ENCODE data around the gene DNPH1.

The DNPH1 gene

DNA sequence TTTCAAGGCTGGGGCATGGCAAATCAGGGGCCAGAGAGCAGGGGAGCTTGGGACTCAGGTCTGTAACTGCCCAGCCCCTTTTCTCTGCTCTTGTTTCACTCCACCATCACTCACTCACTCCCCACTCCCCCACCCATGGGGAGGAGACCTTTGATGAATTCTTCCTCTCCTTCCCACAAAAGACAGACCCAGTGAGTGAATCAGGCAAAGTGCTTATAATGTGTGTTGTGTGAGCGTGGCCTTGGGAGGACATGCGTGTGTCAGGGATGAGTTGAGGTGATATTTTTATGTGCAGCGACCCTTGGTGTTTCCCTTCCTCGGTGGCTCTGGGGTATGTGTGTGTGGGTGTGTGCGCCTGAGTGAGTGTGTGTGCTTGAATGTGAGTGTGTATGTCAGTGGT lies 48.3 kb downstream of the DNPH1 start:
- DNase-seq: no peak

GRCh38 chr6:43180058-43180457 lies 49.2 kb downstream of the DNPH1 start:
- no peak for DNase-seq

DNA sequence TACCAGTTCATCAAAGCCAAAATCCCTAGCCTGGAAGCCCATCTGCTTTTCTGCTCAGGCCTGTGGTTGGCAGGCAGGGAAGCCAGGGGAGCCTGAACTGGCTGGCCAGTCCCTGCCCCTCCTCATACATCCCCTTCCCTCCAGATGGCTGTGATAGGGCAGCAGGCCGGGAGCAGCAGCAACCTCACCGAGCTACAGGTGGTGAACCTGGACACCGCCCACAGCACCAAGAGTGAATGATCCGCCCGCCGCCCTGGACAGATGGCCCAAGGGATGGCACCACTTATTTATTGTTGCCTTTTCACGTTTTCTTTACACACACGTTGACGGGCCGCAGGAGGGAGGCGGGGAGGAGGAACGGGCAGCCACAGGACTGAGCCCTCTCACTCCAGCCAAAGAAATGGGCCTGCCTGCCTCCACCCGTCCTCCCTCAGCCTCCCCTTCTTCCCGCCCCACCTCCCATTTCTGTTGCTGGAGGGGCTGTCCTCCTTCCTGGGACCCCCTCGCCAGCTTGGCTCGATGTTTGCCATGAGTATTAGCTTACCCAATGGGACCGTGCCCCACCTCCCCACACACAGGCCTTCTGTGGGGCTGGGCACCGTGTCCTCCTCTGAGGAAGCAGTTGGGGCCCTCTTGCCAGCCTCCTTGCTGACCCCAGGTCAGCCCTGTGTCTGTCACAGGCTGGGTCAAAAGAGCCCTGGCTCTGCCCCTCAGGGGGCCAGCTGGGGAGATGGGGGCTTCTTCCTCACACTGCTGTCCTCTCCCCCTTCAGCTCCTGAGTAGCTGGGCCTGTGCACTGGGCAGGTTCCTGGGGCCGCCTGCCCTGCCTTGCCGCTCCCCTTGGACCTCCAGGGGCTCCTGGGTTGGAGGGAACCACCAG lies 50.1 kb downstream of the DNPH1 start:
- DNase-seq: no peak

DNA sequence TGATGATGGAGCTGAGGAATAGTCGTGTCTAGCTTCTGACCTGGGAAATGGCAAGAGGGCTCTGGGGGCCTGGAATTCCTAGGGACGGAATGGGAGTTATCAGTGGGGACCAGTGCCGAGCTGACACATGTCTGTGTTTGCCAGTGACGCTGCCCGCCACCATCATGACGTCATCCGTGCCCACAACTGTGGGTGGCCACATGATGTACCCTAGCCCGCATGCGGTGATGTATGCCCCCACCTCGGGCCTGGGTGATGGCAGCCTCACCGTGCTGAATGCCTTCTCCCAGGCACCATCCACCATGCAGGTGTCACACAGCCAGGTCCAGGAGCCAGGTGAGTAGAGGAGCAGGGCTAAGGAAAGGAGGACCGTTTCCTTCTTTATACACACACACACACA lies 51.1 kb downstream of the DNPH1 start:
- no peak for DNase-seq

DNA sequence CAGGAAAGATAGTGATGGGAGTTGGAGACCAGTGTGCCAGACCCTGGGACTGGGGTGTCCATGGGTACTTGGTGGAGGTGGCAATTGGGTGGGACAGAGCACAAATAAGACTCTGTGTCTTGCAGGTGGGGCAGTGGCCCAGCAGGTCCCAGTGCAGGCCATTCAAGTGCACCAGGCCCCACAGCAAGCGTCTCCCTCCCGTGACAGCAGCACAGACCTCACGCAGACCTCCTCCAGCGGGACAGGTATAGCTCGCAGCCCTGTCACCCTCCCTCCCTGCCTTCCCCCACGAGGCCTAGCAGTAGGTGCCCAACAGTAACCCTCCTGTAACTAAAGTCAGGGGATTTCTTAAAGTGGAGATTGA lies 52.9 kb downstream of the DNPH1 start:
- DNase-seq: no peak

DNA sequence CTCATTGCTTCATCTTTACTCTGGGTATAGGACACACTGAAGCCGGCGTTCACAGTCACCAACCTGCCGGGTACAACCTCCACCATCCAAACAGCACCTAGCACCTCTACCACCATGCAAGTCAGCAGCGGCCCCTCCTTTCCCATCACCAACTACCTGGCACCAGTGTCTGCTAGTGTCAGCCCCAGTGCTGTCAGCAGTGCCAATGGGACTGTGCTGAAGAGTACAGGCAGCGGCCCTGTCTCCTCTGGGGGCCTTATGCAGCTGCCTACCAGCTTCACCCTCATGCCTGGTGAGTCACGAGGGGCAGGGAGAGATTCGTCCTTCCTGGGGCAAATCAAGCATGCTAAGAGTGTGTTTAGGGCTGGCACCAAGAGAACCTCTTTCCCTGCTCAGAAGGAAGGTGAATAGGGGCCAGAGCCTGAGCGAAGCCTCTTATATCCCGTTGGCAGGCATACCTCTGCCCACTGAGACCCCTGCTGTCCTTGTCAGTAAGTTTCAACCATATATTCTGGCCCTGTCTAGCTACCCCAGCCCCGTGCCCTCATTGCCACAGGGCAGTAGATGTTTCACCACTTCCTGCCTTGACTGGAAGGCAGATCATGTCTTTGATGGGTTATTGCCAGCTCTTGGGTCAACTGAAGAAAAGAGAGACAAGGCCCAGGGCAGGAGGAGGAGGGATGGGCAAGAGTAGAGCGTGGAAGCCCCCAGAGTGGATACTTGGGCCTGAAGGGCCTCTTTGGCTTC lies 53.4 kb downstream of the DNPH1 start:
- DNase-seq: no peak
